Hematopoietic multipotent progenitor cell treated with erythropoietin and hydrocortisone succinate and interleukin-3 and kit ligand, for 4 days (in vitro differentiated cells): Measurements from ENCODE around the gene EFNA5.

Experiments used
- DNase-seq: peaks from one replicate; pipeline ENCODE4 v3.0.0-alpha.2; 2015

Gene EFNA5

GRCh38 chr5:107415762-107416161 lies 255.0 kb downstream of the EFNA5 start:
- no peak for DNase-seq

- no peak for DNase-seq
Observed at GRCh38 chr5:107414802-107415201, 255.9 kb downstream of the EFNA5 start.

GRCh38 chr5:107413754-107414153 lies 257.0 kb downstream of the EFNA5 start:
- no peak for DNase-seq

- DNase-seq = no peak
Observed at GRCh38 chr5:107408564-107408963, 262.2 kb downstream of the EFNA5 start.

- DNase-seq = no peak
Observed at GRCh38 chr5:107407713-107408298, 262.9 kb downstream of the EFNA5 start.

GRCh38 chr5:107404595-107405374 lies 266.0 kb downstream of the EFNA5 start:
- DNase-seq = no peak

- DNase-seq = no peak
Observed at GRCh38 chr5:107403228-107403953, 267.3 kb downstream of the EFNA5 start.

- no peak for DNase-seq
Observed at GRCh38 chr5:107402434-107403227, 268.1 kb downstream of the EFNA5 start.

- no peak for DNase-seq
Observed at GRCh38 chr5:107401470-107402122, 269.1 kb downstream of the EFNA5 start.

- DNase-seq = no peak
Observed at GRCh38 chr5:107400328-107400727, 270.4 kb downstream of the EFNA5 start.

- no peak for DNase-seq
Observed at GRCh38 chr5:107398703-107399102, 272.0 kb downstream of the EFNA5 start.

- no peak for DNase-seq
Observed at GRCh38 chr5:107396351-107396690, 274.4 kb downstream of the EFNA5 start.

GRCh38 chr5:107395632-107396350 lies 274.9 kb downstream of the EFNA5 start:
- DNase-seq = no peak

GRCh38 chr5:107393851-107394250 lies 276.9 kb downstream of the EFNA5 start:
- DNase-seq = no peak

- DNase-seq = no peak
Observed at GRCh38 chr5:107391787-107392186, 278.9 kb downstream of the EFNA5 start.

- peak; percentile 68 for DNase-seq
Observed at GRCh38 chr5:107389775-107390148, 281.0 kb downstream of the EFNA5 start.

- DNase-seq = peak; percentile 71
Observed at GRCh38 chr5:107389130-107389774, 281.5 kb downstream of the EFNA5 start.

- peak; percentile 28 for DNase-seq
Observed at GRCh38 chr5:107388141-107388861, 282.4 kb downstream of the EFNA5 start.

- DNase-seq = no peak
Observed at GRCh38 chr5:107387526-107388140, 283.1 kb downstream of the EFNA5 start.

GRCh38 chr5:107385708-107386107 lies 285.0 kb downstream of the EFNA5 start:
- no peak for DNase-seq
